OCI-M2 (cell line): ENCODE results near the gene MUC6.

Source experiments
- DNase-seq: peaks from one replicate; lab custom pipeline; 2025; ENCODE audit not compliant: unreplicated experiment; lab: John Stamatoyannopoulos, UW

Gene MUC6

GRCh38 chr11:971092-971690 lies 65.3 kb downstream of the MUC6 start:
- DNase-seq, result no peak

DNA sequence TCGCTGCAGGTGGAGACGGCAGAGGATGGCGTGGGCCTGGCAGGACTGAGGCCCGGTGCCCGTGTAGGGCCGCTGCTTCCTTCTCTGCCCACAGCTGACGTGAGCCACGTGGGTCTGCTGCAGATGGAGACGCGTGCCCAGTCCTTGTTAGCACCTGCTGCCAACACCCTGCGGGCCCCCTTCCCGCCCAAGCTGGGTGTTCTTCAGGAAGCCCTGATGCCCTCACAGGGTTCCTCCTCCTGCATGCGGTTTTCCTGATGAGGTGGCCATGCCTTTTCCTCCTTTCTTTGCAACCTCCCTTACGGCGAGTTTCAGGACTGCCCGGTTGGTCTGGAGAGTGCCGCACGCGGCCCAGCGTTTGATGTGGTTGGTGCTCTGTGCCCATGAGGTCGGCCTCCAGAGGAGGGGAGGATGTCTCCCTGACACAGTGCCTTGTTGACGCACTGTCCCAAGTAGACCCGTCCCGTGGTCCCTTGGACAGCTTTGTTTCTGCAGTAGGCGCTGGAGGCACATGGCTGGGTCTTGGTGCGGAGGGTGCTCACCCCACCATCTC lies 66.1 kb downstream of the MUC6 start:
- no peak for DNase-seq

- DNase-seq, result no peak
Measured at GRCh38 chr11:969651-970205, 66.8 kb downstream of the MUC6 start.

GRCh38 chr11:968822-969221 lies 67.7 kb downstream of the MUC6 start:
- no peak for DNase-seq

GRCh38 chr11:967995-968751 lies 68.3 kb downstream of the MUC6 start:
- DNase-seq, result no peak

- no peak for DNase-seq
Measured at GRCh38 chr11:965206-965775, 71.2 kb downstream of the MUC6 start.

GRCh38 chr11:963852-964251 lies 72.7 kb downstream of the MUC6 start:
- no peak for DNase-seq
